HG02943 (cell line): ENCODE data around the gene CLECL1.

Experiments used
- ATAC-seq: cut with Tn5 transposase; IDR thresholded peaks from one replicate; pipeline ENCODE4 v1.9.1; 2021; ENCODE audit warnings: mild to moderate bottlenecking, low read depth, moderate library complexity; ENCODE audit not compliant: unreplicated experiment

Gene CLECL1

DNA sequence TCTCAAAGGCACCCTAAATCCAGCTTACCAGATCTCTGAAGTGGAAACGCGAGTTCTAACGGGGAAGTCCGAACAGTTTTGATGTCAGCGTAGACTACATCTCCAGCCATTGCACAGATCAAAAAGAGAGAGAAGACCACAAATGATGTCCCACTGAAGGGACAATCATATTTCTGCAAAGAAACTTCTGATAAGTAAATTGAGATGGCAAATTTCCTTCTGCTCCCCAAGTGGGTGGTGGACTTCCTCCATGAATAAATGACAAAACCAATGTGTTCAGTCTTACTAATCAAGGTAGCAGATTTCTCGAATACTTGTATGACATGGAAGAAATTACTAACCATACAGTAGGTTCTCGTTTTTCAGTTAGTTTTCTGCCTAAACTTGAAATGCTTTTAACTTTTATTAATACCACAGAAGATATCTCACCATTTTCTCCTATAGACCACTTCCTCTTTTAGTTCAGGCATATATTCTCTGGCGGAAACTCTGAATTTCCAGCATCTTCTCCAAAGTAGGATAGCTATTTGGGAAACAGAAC, at the start of gene CLECL1:
TSS of gene CLECL1 (minus strand) at position 177 of the 541 bp plus-strand sequence.
- no peak for ATAC-seq

GRCh38 chr12:9781360-9781759, 48.5 kb upstream of the CLECL1 start:
- no peak for ATAC-seq

DNA sequence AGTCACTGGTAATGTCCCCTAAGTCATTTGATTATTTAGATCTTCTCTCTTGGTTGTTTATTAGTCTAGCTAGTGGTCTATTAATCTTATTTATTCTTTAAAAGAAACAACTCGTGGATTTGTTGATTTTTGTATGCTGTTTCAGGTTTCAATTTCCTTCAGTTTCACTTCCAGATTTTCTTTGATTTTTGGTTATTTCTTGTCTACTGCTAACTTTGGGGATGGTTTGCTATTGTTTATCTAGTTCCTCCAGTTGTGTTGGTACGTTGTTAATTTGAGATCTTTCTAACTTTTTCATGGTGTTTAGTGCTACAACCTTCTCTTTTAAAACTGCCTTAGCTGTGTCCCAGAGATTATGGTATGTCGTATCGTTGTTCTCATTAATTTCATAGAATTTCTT, 46.3 kb upstream of the CLECL1 start:
- no peak for ATAC-seq

GRCh38 chr12:9776781-9777180, 43.9 kb upstream of the CLECL1 start:
- no peak for ATAC-seq

DNA sequence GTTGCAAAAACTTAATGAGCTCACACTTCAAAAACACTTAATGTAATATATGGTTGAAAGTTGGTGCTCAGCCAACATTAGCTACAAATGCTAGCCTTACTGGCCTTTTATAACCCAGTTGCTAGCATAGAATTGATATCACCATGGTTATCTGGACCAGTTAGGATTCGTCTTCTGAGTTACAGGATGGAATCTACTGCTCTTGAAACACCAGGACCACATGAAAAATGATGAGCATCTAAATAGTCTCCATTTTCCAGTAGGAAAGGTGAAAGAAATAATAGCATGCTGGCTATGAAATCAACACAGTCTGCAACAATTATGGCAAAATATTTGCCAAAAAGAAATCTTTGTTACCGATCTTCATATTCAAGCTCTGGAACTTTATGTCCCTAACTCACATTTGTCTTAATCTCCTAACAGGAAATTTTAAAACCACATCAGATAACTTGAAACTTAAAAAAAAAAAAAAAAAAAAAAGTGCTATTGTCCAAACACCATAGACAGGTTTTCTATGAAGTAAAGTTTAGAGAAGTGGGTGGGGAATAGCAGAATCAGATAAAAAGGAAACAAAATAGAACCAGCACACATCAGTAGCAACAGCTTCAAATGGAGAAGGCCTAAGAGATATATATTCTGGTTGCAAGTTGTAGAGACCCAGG, 40.5 kb upstream of the CLECL1 start:
- no peak for ATAC-seq

DNA sequence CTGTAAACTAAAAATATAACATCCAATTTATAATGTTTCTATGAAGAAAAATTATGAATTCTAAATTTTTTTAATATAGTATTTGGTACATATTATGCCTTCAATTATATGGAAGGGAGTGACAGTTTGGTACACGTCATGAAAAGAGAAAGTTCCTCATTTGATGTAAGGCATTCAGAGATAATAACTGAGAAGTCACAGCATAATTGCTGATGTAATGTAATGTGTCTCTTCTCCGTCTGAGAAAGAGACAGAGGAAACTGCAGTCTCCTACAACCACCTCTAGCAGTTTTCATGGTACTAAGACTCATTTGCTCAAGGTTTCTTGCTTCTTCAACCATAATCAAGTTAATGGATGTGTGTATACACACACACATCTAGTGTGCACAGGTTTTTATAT, 30.1 kb upstream of the CLECL1 start:
- ATAC-seq, result no peak

GRCh38 chr12:9762369-9762768, 29.5 kb upstream of the CLECL1 start:
- ATAC-seq, result no peak

- no peak for ATAC-seq
Observed at GRCh38 chr12:9761419-9761781, 28.5 kb upstream of the CLECL1 start.

DNA sequence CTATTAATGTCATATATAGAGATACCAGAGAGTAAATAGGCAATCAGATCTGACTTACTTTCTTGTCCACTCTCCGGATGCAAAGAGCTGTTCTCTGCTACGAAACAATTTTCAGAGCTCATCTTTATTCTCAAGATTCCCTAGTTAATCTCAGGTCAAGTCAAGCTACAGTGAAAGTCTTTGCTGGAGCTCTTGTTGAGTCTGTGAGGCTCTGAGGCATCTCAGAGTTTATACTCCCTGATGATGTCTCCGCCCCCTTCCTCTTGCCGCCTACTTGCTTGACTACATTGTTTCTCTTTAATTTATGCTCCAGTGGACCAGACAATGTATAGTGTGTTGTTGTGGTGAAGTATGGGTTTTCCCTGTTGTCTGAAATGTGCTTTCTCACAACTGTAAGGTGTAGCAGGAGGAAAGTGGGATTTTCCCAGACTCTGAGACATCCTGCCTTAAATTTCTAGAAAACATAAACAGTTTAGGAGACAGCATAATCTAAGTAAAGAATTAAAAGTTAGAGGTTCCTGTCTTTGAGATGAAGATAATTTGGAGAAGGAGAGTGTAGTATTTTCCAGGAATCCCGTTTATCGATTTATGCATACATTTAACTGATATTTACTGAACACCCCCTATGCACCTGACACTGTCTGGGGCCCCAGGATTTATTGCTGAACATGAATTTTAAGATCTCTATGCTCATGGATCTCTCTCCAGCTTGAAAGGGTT, 28.0 kb upstream of the CLECL1 start, which contains the start of gene CD69:
TSS of gene CD69 (minus strand) at position 203 of the 720 bp plus-strand sequence. CDS start at position 122, 81 bp downstream.
- ATAC-seq, result no peak

GRCh38 chr12:9760120-9760519, 27.2 kb upstream of the CLECL1 start:
- no peak for ATAC-seq

DNA sequence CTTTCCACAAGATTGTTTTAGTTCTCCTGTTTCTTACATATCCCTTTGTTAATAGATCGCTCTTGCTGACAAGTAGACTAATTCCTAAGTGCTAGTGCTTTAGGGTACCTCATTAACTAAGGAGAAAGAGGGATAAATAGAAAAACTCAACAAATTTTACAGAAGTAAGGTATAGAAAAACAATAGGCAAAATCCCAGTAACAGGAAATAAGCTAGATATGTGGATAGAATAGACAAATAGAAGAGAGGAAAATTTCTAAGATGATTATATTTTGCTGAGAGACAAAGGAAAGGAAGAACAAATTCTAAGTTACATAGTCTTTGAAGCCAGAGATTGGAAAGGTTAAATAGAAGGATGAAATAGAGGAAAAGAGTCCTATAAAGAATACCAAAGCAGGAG, 26.8 kb upstream of the CLECL1 start:
- ATAC-seq, result no peak

- no peak for ATAC-seq
Observed at GRCh38 chr12:9758119-9758518, 25.2 kb upstream of the CLECL1 start.

GRCh38 chr12:9757433-9758025, 24.6 kb upstream of the CLECL1 start:
- no peak for ATAC-seq

DNA sequence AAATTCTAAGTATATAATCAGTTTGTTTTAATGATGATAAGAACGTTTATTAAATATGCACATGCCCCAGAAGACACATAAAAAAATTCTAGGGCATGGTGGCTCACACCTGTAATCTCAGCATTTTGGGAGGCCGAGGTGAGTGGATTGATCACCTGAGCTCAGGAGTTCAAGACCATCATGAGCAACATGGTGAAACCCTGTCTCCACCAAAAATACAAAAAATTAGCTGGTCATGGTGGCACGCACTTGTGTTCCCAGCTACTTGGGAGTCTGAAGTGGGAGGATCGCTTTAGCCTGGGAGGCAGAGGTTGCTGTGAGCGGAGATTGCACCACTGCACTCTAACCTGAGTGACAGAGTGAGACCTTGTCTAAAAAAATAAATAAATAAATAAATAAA, 23.8 kb upstream of the CLECL1 start:
- ATAC-seq, result no peak

GRCh38 chr12:9756170-9756569, 23.3 kb upstream of the CLECL1 start:
- ATAC-seq, result no peak

DNA sequence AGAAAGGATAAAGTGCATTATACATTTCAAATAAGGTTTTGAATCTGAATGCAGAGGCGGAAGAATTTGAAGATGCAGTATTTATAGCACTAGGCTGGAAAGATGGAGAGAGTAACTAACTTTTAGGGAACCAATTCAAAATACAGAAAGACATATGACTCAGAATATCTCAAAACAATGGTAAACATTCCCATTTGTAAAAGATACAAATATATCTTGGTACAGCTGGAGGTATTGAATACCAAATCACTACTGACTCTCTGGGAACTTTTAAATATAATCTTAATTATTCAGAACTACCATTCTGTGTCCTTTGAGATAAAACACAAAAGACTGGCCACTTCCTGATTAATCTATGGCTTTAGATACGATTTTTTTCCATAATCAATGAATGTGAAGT, 22.7 kb upstream of the CLECL1 start:
- ATAC-seq, result no peak

DNA sequence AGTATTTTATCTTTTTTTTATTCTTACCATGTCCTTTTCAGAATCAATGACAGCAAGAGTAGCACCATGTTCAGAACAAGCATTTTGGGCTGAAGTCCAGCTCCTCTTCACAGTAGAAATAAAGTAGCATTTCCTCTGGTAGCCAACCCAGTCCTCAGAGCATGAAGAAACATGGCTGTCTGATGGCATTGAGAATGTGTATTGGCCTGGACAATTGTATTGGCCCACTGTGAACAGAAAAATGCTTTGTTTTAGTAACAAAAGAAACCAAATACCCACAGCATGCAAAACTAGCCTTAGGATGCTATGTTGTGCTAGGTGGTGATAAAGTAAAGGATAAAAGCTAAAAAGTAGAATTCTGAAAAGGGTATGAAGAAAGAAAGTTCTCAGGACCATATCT, 22.1 kb upstream of the CLECL1 start:
- no peak for ATAC-seq

GRCh38 chr12:9754099-9754927, 21.4 kb upstream of the CLECL1 start:
- ATAC-seq, result no peak

DNA sequence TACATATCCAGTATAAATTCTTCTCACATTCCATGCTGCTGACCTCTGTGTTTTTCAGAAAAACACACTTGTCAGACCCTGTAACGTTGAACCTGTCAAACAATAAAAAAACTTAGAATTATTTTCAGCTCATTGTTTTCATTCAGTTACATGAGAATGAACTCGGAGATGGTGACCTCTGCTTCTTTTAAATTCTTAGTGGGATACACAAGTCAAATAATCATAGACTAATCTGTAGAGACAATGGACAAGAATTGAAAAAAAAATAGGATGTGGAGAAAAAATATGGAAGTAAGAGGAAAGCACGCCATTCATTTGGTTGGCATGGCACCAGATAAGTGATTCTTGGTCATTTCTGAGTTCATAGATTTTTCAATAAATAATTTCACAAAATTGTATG, 20.6 kb upstream of the CLECL1 start:
- ATAC-seq, result no peak

GRCh38 chr12:9753073-9753472, 20.2 kb upstream of the CLECL1 start:
- no peak for ATAC-seq
